RCC 7860 (cell line): Measurements from ENCODE around the gene TRAPPC11.
A peak's percentile ranks its signal among the peaks of the same experiment; 100 is the strongest.
"Not testable (repeated sequence)": the region's sequence is repeated elsewhere in the genome, so short reads cannot be mapped to it uniquely, and the experiment has no call there.

Experiments used
- DNase-seq: peaks from one replicate; pipeline ENCODE4 v3.0.0-alpha.2; 2015; ENCODE audit warnings: low spot score
- FAIRE-seq: peaks from 2 replicates; lab custom pipeline; 2012; peaks lifted over from hg19 to GRCh38; lab: Jason Lieb, UNC

TRAPPC11 gene

DNA sequence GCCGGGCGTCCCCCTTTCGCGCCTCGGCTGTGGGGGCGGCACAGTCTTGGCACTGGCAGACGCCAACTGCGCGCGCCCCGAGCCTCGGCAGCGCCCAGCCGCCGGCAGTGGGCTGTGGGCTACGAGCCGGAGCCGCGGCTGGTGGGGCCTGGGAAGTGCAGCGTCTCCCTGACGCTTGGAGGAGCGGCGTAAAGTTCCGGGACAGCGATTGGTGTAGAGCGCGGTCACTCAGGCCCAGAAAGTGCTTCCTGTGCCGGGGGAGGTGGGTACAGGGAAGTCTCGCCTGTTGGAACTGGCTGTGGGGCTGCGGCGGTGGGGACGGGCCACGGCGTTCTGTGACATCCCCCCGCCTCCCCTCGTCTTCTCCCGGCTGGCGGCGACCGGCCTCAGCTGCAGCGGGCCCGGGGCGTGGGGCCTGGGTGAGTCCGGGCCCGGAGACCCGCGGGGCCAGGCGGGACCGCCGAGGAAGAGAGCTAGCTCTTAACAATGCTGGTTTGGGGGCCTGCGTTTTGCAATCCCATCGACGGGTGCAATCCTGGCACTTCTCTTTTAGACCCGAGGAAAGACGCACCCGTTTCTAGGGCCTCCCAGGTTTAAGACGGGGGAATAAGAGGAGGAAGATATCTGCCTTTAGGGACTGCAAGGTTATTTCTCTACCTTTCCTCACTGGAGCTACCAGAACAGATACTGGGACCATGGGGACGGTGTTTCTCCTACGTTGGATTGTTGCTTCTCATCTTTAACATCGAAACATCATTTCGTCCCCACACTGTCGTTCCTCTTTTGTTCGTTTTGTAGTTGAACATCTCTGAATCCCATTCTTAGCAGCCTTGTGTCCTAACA, at the start of gene TRAPPC11, which contains the start of gene RWDD4:
Gene TRAPPC11, plus strand, starts transcription at position 265 of the 843 bp plus-strand sequence. CDS start 4,575 bp downstream, outside the sequence.
Gene RWDD4, minus strand, starts transcription at position 157 of the 843 bp plus-strand sequence. CDS start 233 bp downstream, outside the sequence.
- FAIRE-seq: no peak

DNA sequence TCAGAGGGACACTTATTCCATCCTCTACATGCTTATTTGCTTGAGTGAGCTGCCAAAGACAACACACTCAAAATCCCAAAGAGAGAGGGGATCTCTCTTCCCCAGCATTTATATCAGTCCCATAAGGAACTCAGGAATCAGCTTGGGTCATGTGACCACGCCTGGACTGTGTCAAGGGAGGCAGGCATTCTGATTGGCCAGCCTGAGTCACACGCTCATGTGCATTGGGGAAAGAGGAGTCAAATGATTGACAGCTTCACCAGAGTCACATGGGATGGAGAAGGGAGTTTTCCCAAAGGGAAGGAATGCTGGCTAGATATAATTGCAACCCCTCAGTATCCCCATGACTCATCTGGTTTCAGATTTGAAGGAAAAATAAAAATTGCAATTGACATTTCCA, 49.1 kb upstream of the TRAPPC11 start:
- DNase-seq: no peak

More for the DNA sequence above, at the start of gene TRAPPC11, which contains the start of gene RWDD4:
- peak; percentile 82 for DNase-seq

DNA sequence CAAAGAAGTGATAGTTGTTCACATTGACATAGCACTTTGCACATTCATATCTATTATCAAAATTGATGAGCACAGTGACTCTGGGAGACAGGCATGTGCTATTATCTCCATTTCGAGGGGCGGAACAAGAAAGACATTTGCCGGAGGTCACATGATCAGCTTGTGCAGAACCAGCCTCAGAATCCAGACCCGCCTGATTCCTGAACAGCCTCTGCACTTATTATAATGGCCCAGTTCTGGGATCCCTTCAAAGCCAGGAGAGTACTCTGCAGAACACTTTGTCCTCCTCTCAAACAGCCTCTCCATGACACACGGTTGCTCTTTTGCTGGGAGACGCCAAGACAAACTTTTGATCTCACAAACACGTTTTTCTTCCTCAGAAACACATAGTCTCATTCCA, 48.5 kb upstream of the TRAPPC11 start:
- DNase-seq: no peak
- no peak for FAIRE-seq

More for the DNA sequence above, 49.1 kb upstream of the TRAPPC11 start:
- no peak for FAIRE-seq

DNA sequence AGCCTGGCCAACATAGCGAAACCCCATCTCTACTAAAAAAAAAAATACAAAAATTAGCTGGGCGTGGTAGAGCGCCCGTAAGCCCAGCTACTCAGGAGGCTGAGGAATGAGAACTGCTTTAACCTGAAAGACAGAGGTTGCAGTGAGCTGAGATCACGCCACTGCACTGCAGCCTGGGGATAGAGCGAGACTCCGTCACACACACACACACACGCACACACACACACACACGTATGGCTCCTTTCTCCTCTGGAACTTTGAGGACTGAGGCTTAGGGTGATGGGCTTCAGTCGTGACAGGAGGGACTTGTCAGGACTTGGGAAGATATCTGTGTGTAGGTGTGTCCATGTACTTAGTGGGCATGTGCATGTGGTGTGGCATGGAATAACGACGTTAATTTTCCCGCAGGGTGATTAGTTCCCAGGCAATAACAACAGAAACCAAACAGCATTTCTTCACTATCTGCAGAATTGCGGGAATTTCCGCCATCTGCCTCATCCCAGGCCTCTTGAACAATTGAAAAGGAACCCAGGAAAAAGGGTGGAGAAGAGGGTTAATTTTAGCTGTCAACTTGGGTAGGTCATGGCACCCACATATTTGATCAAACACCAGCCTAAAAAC, 47.8 kb upstream of the TRAPPC11 start:
- no peak for DNase-seq
- no peak for FAIRE-seq

DNA sequence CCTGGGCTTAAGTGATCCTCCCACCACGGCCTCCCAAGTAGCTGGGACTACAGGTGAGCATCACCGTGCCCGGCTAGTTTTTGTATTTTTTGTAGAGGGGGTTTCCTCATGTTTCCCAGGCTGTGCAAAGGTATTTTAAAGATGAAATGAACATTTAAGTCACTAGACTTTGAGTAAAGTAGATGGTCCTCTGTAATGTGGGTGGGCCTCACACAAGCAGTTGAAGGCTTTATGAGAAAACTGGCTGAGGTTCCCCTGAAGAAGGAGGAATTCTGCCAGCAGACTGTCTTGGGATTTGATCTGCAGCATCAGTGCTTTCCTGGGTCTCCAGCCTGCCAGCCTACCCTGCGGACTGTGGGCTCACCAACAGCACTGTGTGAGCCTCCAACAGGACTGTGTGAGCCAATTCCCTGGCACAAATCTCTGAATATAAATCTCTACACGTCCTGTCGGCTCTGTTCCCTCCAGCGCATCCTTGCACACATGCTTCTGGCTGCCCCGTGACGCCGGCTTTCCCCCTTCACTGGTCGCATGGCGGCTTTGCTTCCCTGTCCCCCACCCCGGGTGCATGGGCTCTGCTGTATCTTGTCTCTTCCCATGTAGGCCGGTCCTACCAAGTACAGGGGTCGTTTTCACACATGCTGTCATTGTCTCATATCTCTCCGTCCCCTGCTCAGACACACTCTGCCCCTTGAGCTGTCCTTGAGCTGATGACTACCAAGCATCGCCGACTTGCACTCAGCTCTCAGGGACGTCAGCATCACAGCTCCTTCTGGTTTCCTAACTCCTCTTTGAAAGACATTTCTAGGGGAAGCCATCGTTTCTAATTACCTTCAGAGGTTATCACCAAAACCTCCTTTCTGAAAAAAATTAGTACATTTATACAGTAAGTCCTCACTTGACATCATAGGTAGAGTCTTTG, 46.5 kb upstream of the TRAPPC11 start:
- FAIRE-seq (no peak), DNase-seq (no peak)

DNA sequence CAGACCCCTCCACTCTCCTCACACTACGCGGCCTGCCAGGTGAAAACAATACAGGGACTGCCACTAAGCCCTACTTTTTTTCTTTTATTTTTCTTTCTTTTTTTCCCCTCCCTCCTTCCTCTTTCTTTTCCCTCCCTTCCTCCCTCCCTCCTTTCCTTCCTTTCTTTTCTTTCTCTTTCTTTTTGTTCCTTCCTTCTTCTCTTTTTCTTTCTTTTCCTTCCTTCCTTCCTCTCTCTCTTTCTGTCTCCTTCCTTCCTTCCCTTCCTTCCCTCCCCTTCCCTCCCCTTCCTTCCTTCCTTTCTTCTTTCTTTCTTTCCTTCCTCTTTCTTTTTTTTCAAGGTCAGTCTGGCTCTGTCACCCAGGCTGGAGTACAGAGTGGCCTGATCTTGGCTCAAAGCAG, 42.0 kb upstream of the TRAPPC11 start:
- FAIRE-seq: no peak
- no peak for DNase-seq

DNA sequence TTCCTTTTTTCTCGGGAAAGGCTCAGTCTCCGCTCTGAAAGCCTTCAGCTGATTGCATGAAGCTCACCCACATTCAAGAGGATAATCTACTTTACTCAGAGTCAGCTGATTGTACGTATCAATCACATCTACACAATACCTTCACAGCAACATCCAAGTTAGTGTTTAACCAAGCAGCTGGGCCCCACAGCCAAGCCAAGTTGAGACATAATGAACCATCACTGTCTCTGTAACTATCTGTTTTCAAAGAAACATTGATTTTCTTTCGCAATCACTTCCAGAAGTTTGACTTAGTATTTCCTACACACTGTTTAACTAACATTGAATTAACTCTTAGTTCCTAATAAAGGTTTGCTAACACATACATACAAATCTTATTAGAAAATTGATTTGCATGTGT, 40.4 kb upstream of the TRAPPC11 start:
- FAIRE-seq (no peak), DNase-seq (no peak)

DNA sequence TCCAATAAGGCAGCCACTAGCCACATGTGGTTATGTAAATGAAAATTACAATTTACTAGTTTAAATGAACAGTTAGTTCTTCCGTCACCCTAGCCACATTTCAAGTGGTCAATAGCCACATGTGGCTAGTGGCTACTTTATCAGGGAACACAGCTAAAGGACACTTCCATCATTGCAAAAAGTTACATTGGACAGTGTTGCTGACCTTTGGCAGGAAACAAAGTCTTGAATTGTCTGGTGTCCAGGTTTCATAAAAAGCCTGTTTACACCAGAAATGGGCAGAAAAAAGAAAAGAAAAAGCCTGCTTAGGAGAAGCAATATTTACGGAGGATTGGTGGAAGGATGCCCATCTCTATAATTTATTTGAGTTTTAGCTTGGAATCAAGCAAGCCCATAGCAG, 38.7 kb upstream of the TRAPPC11 start:
- FAIRE-seq: no peak
- DNase-seq: no peak

DNA sequence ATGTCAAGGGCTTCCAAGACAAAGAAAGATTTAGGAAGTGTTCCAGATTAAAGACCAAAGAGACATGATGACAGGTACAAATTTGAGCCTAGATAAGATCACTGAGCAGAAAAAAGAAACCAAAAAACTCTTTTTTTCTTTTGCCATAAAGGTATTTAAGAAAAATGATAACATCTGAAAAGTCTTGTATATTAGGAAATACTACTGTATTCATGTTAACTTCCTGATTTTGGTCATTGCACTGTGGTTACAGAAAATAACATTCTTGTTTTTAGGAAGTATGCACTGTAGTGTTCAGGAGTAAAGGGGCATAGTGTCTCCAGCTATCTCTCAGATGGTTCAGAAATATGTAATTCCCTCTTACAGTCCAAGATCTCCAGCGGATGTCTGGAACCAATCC, 37.2 kb upstream of the TRAPPC11 start:
- DNase-seq (no peak), FAIRE-seq (no peak)

DNA sequence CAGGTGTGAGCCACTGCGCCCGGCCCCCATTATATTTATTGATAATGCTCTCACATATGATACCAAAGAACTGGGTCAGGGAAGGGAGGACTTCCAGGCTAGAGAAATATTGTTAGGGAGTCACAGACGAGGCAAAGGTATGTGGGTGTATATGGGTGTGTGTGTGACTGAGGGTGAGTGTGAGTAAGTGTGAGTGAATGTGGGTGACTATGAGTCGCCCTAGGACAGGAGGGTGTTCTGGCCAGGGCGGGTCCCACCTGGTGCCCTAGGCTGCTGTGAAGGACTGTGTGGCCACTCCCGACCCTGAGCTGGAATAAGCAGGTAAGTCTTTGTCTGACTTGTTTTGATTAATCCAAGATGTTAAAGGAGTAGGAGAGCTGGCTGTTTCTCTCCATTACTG, 34.5 kb upstream of the TRAPPC11 start:
- DNase-seq (no peak), FAIRE-seq (no peak)

DNA sequence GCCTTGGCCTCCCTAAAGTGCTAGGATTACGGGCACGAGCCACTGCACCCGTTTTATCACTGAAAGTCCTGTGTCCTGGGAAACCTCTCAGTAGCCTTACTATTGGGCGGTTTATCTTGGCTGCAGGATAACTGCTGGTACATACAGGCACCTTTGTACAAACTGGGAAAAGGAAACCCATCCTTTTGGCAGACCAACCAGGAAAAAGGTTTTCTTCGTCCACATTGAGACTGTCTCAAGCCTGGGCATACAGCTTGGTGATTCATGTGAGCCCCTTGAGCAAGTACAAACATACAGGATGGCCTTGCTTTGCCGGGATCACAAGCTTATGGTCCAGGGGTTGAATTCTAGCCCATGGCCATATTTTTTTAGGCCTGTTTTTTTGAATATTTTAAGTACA, 32.9 kb upstream of the TRAPPC11 start:
- FAIRE-seq: no peak
- DNase-seq: no peak

DNA sequence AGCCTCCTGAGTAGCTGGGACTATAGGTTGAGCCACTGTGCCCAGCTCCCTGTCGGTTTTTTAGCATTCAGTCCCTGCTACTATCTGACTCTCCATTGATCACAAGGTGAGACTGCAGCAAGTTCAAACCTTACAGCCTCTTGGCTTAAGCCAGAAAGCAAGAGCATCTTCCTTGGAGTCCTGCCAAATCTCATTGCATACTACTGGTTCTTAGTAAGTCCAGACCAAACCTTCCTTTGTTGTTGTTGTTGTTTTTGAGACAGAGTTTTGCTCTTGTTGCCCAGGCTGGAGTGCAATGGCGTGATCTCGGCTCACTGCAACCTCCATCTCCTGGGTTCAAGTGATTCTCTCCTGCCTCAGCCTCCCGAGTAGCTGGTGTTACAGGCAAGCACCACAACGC, 31.8 kb upstream of the TRAPPC11 start:
- DNase-seq, FAIRE-seq: not testable (repeated sequence)

DNA sequence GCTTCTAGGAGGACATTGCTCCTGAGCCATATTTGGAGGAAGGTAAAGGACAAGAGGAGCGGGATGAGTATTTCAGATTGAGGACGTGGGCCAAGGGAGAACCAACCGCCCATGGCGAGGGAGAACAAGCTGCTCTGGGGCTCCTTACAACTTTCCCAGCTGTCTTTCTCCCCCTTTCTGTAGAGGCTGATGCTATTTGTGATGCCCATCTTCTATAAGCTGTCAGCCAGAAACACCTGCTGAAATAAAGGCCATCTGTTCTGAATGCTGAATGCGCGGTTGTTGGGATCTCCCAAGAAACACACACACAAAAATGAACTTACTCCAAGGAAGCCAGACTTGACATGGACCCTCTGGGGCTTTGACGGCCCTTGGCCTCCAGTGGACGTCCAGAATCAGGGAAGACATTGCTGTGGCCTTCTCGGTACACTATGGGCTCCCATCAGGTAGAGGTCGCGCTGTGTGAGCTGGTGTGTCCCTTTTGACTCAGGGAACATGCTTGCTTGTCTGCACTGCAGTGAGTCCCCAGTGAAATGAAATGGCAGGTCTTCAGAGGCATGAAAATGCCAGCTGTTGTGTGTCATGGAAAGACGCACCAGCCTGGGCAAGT, 31.0 kb upstream of the TRAPPC11 start:
- no peak for FAIRE-seq
- DNase-seq: no peak

DNA sequence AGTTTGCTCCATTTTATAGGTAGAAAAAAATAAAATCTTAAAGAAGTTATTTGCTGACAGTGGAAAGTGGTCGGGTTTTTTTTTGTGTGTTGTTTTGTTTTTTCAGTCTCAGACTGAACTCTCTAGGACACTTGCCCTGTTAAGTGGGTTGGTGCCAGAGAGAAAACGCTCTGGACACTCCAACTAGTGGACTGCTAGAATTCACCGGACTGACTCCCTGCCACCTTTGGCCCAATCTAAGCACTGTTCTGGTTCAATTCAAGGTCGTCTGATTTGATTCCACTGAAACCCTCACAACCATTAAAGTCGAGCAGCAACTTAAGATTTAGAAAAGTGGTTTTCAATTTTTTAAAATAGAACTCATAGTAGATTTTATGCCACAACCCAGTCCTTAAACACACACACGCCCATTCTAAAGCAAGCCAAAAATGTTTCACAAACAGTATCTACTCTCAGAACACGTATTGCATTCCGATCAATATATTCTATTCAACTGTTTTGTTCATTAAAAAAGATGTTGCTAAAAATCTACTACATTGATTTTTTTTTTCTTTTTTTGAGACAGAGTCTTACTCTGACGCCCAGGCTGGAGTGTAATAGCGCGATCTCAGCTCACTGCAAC, 27.4 kb upstream of the TRAPPC11 start:
- FAIRE-seq (no peak), DNase-seq (no peak)

DNA sequence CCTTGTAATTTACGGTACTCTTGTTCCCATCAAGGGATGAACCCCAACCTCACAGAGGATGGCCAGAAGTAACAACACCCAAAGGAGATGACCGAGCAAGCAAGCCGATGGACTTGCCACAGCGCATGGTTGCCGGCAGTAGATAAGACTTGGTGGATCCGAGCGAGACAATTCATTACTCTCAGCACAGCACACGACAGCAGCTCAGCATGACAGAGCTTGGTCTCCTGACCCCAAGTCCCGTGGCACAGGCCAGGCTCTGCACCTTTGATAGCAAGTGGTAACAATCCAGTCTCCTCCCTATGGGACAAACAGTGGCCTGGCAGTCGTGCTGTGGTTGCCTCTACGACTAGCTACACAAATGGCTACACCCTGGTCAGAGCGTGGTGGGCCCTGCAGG, 26.4 kb upstream of the TRAPPC11 start:
- no peak for FAIRE-seq
- DNase-seq: no peak

DNA sequence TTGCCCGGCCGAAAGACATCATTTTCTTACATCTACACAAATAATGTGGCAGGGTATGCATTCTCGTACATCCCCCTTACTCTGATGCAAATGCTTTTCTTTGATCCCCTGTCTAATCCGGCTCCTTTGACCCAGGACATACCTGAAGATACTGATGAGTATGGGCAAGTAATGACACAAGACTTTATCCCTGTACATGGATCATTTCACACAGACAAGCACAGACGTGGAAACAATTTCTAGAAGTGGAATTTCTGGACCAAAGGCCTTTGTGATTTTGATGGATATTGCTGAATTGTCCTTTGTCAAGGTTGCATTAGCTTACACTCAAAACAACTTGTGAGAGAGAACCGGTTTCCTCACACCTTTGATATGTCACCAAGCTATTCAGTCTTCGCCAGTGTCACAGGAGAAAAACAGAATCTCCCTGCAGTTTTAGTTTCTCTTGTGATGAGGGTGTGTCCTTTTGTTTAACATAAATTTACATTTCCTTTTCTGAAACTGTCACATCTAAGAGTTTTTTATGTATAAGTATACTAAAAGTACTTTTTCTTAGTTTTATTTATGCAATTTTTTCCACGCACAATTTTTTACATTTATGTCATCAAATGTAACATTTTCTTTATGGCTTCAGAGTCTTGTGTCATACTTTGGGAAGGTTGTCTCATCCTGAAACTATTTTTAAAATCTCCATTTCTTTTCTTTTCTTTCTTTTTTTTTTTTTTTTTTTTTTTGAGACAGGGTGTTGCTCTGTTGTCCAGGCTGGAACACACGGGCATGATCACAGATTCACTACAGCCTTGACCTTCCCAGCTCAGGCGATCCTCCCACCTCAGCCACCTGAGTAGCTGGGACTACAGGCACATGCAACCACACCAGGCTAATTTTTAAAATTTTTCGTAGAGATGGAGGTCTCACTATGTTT, 25.4 kb upstream of the TRAPPC11 start:
- DNase-seq (no peak), FAIRE-seq (no peak)

DNA sequence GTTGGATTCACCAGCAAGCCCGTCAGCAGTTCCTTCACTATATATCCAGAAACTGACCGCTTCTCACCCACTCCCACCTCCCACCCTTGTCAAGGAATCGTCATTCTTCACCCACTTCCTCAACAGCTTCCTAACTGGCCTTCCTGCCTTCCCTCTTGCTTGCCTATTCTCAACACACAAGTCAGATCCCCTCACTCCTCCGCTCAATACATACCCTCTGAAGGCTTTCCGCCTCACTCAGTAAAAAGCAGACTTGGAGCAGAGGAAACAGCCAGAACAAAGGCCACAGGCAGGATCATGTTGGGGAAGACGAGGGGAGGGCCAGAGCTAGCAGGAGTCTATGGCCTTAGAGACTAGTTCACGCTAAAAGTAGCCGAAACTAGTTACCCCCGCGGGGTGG, 23.8 kb upstream of the TRAPPC11 start:
- DNase-seq (no peak), FAIRE-seq (no peak)

DNA sequence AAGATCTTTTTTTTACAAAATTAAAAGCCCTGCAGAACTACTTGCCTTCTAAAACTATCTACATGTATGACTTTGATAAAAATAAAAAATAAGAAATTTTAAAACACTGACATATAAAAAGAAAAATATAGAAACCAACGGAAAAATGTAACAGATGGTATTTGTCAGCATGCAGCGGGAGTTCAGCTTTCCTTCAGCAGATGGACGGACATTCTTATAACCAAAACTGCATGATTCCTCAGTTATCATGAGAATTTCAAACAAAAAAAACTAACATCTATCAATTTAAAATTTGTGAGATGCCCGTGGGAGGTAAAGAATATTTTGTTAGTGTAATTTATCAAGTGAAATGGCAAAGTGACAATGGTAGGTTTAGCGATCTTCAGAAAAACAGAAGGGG, 23.4 kb upstream of the TRAPPC11 start:
- DNase-seq (no peak), FAIRE-seq (no peak)

DNA sequence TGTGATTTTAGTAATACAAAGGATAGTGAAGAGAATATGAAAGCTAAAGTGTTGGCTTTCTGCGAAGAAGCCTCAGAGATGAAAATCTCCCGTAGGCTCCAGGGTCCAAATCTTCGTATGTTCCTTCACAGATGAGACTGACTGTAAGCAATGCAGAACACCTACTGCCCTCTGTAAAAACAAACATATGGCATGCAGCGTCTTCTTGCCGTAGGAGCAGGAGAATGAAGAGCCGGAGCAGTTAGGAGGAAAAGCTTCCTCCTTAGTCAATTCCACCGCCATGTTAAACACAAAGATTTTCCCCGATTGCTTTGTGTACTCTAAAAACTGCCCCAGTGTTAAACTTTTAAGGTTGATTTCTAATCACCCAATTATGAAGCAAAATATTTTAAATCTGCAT, 22.6 kb upstream of the TRAPPC11 start:
- DNase-seq: no peak
- FAIRE-seq: no peak
